Dedifferentiated amniotic fluid mesenchymal stem cell (primary cell): ENCODE measurements around the gene CIDEB.

Source experiments
- DNase-seq: peaks from one replicate; pipeline ENCODE4 v3.0.0-alpha.2; 2016; ENCODE audit errors: extremely low spot score

Gene CIDEB

GRCh38 chr14:24290746-24291145 is 17.0 kb downstream of the CIDEB start:
- DNase-seq, result no peak

GRCh38 chr14:24289649-24290280 is 18.0 kb downstream of the CIDEB start:
- no peak for DNase-seq

GRCh38 chr14:24286996-24287395 is 20.8 kb downstream of the CIDEB start:
- no peak for DNase-seq

GRCh38 chr14:24285351-24285750 is 22.4 kb downstream of the CIDEB start:
- no peak for DNase-seq

GRCh38 chr14:24284501-24285035 is 23.2 kb downstream of the CIDEB start:
- DNase-seq, result no peak

- no peak for DNase-seq
Observed at GRCh38 chr14:24283796-24284460, 23.8 kb downstream of the CIDEB start.

- no peak for DNase-seq
Observed at GRCh38 chr14:24282736-24283135, 25.0 kb downstream of the CIDEB start.

- no peak for DNase-seq
Observed at GRCh38 chr14:24281636-24282035, 26.1 kb downstream of the CIDEB start.

- DNase-seq, result no peak
Observed at GRCh38 chr14:24280797-24281460, 26.8 kb downstream of the CIDEB start.

GRCh38 chr14:24279301-24280186 is 28.2 kb downstream of the CIDEB start:
- DNase-seq, result no peak

GRCh38 chr14:24278424-24278823 is 29.4 kb downstream of the CIDEB start:
- no peak for DNase-seq

GRCh38 chr14:24277606-24278321 is 30.0 kb downstream of the CIDEB start:
- no peak for DNase-seq

- no peak for DNase-seq
Observed at GRCh38 chr14:24277071-24277470, 30.7 kb downstream of the CIDEB start.

GRCh38 chr14:24274101-24274543 is 33.7 kb downstream of the CIDEB start:
- DNase-seq, result no peak

GRCh38 chr14:24273422-24273998 is 34.3 kb downstream of the CIDEB start:
- DNase-seq, result no peak

GRCh38 chr14:24272467-24272866 is 35.3 kb downstream of the CIDEB start:
- no peak for DNase-seq

- no peak for DNase-seq
Observed at GRCh38 chr14:24271834-24272263, 35.9 kb downstream of the CIDEB start.

GRCh38 chr14:24271134-24271833 is 36.5 kb downstream of the CIDEB start, which contains the start of gene RABGGTA:
RABGGTA (minus strand) TSS chr14:24271597; CDS start chr14:24271115, 482 bp downstream.
- DNase-seq, result peak; percentile 71

GRCh38 chr14:24270537-24271133 is 37.1 kb downstream of the CIDEB start:
- DNase-seq, result no peak
